ENCODE measurements around the gene RAB11FIP3.

DNA sequence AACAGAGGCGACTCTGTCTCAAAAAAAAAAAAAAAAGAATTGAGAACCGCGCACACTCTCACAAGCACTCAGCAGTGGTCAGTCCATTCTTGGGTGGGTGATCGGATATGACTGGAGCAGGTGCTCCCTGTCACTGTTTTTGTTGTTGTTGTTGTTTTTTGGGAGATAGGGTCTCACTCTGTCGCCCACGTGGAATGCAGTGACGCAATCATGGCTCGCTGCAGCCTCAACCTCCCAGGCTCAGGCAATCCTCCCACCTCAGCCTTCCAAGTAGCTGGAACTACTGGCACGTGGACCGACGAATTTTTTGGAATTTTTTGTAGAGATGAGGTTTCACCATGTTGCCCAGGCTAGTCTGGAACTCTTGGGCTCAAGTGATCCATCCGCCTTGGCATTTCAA lies 30.0 kb downstream of the RAB11FIP3 start:
- TF ChIP-seq CTCF (IDR thresholded peaks at IDR 0.05): no peak
- no peak for TF ChIP-seq POLR2A (IDR thresholded peaks at IDR 0.05)

Data from prostate gland (tissue), 2 donors.